Measurements from ENCODE around the gene ITCH. TPM values are rescaled to one million over a fixed set of nuclear protein-coding genes. Genes with fewer than 3 reads are reported as not detected.

ITCH gene
- total and polyA plus RNA-seq, 2 of the 8 experiments (the other 6 are each of a cell fraction or from before 2014, with no cell fraction given), result 3.9 to 45.2 TPM

- no peak overlapping the region for H3K18ac ChIP-seq (ENCODE audit: extremely low read depth, low read length)
- DNase-seq (ENCODE audit: low read depth in 1 of 2, low spot score in 2 of 2) (no peak), FAIRE-seq (no peak)
- no peak overlapping the region for H4K8ac ChIP-seq (ENCODE audit: extremely low read depth, insufficient read depth, low read length)
- no peak overlapping the region for H4K5ac ChIP-seq (ENCODE audit: insufficient read length, low read depth, low read length)
- peaks cover 0 to 9% (median 0%) of the 10 kb centered on the region in 4 experiments; a peak in 4 of 7 replicates for H3K4me1 ChIP-seq (replicated peaks in 1 of 4; ENCODE audit: control insufficient read depth in 3 of 4, insufficient read depth in 4 of 4, low read length in 3 of 4)
- no peak overlapping the region for H3K4ac ChIP-seq (replicated peaks; ENCODE audit: insufficient read length, low read depth, low read length)
- H2BK20ac ChIP-seq (ENCODE audit: low read length), result no peak overlapping the region
- no peak overlapping the region for H2AFZ ChIP-seq (ENCODE audit: low read length)
- H2BK5ac ChIP-seq (ENCODE audit: low read depth, low read length), result no peak overlapping the region
- CTCF ChIA-PET (ENCODE audit: partially characterized antibody), result no interaction called here
- H3K27me3 ChIP-seq (replicated peaks in 1 of 4; ENCODE audit: control insufficient read depth in 3 of 4, extremely low read depth in 1 of 4, insufficient read depth in 3 of 4, low read length in 3 of 4), result 0 out of 7 replicates have a peak, but pooled peaks cover 0 to 2% (median 0%) of the 10 kb centered on the region in 4 experiments
- TF ChIP-seq SRF (IDR thresholded peaks at IDR 0.05; ENCODE audit: low read depth, low read length), result no peak
- TF ChIP-seq, protein P1, sequence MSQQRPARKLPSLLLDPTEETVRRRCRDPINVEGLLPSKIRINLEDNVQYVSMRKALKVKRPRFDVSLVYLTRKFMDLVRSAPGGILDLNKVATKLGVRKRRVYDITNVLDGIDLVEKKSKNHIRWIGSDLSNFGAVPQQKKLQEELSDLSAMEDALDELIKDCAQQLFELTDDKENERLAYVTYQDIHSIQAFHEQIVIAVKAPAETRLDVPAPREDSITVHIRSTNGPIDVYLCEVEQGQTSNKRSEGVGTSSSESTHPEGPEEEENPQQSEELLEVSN (IDR thresholded peaks at IDR 0.05), result no peak
- no peak for TF ChIP-seq RFX5 (IDR thresholded peaks at IDR 0.05; ENCODE audit: borderline replicate concordance, low read depth, low read length)
- TF ChIP-seq SP4 (IDR thresholded peaks at IDR 0.05; ENCODE audit: low read length), result no peak
- TF ChIP-seq POLR2AphosphoS5 (IDR thresholded peaks at IDR 0.05; ENCODE audit: low read depth, low read length), result no peak
- TF ChIP-seq HDAC2 (IDR thresholded peaks at IDR 0.05; ENCODE audit: borderline replicate concordance in 1 of 2, low read depth in 2 of 2, low read length in 2 of 2), result no peak
- TF ChIP-seq EZH2 (IDR thresholded peaks at IDR 0.05; ENCODE audit: low read depth, low read length, severe bottlenecking), result no peak
- H3K23ac ChIP-seq (ENCODE audit: insufficient read length), result no peak overlapping the region
- no peak overlapping the region for H3K4me3 ChIP-seq (ENCODE audit: extremely low read depth in 1 of 4, insufficient read depth in 2 of 4, low read depth in 3 of 4, low read length in 4 of 4)
- no peak overlapping the region for H3K27ac ChIP-seq (ENCODE audit: low read depth, low read length)
- H3K4me2 ChIP-seq (ENCODE audit: insufficient read depth in 1 of 2, low read depth in 2 of 2, low read length in 2 of 2), result no peak overlapping the region
- H3K79me2 ChIP-seq (ENCODE audit: control insufficient read depth in 1 of 2, insufficient read depth in 2 of 2, low read length in 2 of 2), result no peaks in the 10 kb centered on the region
- H4K91ac ChIP-seq (replicated peaks; ENCODE audit: insufficient read length, low read length), result no peak overlapping the region
- POLR2A ChIA-PET (ENCODE audit: partially characterized antibody), result no interaction called here
- no peaks in the 10 kb centered on the region for H3K36me3 ChIP-seq (ENCODE audit: control insufficient read depth in 2 of 4, insufficient read depth in 4 of 4, low read length in 3 of 4)
- WGBS, 2 experiments (ENCODE audit: extremely low coverage in 1 of 2, insufficient coverage in 1 of 2, insufficient read length in 1 of 2, insufficient replicate concordance in 2 of 2, low coverage in 1 of 2, low lambda C conversion rate in 2 of 2, missing lambda C conversion rate in 1 of 2), result 88% methylated on average over 6 of the region's 6 CpGs; no CpG with 5 or more reads in 1 of the 2 experiments
- H2AK5ac ChIP-seq (ENCODE audit: low read depth, low read length), result no peak overlapping the region
- no peaks in the 10 kb centered on the region for H3K23me2 ChIP-seq (ENCODE audit: low read depth, low read length)
- H2BK120ac ChIP-seq (replicated peaks; ENCODE audit: low read depth, low read length), result no peak overlapping the region
- H3K56ac ChIP-seq (replicated peaks; ENCODE audit: insufficient read length, low read depth, low read length), result no peak overlapping the region
- H3K14ac ChIP-seq (ENCODE audit: insufficient read length), result no peak overlapping the region
- H4K20me1 ChIP-seq (replicated peaks in 1 of 2; ENCODE audit: control insufficient read depth in 1 of 2, insufficient read depth in 2 of 2, low read length in 2 of 2), result no peaks in the 10 kb centered on the region
- no peak overlapping the region for H2BK15ac ChIP-seq (ENCODE audit: low read length)
- no peaks in the 10 kb centered on the region for H3K9me3 ChIP-seq (ENCODE audit: insufficient read depth in 2 of 2, low read depth in 1 of 2, low read length in 1 of 2)
- H3K9ac ChIP-seq (replicated peaks in 1 of 4; ENCODE audit: extremely low read depth in 1 of 4, low read depth in 3 of 4, low read length in 3 of 4), result no peak overlapping the region
- no peak overlapping the region for H2BK12ac ChIP-seq (ENCODE audit: low read depth, low read length)
- no peaks in the 10 kb centered on the region for H3K79me1 ChIP-seq (ENCODE audit: low read depth, low read length)
Observed at GRCh38 chr20:34552569-34552968, 189.5 kb downstream of the ITCH start.
